ENCODE measurements around the gene CLPTM1.

- TF ChIP-seq CTCF (conservative IDR thresholded peaks at IDR 0.05; ENCODE audit: low read depth, low read length) (no peak), EZH2 (IDR thresholded peaks at IDR 0.05; ENCODE audit: low read length, unreplicated experiment) (no peak), EZH2phosphoT487 (IDR thresholded peaks at IDR 0.05; ENCODE audit: borderline replicate concordance, low read length) (no peak)
Observed at GRCh38 chr19:44959691-44960090, 4.5 kb downstream of the CLPTM1 start.

All from PC-3 (cell line).